ENCODE measurements around the gene PRCD.

The PRCD gene

DNA sequence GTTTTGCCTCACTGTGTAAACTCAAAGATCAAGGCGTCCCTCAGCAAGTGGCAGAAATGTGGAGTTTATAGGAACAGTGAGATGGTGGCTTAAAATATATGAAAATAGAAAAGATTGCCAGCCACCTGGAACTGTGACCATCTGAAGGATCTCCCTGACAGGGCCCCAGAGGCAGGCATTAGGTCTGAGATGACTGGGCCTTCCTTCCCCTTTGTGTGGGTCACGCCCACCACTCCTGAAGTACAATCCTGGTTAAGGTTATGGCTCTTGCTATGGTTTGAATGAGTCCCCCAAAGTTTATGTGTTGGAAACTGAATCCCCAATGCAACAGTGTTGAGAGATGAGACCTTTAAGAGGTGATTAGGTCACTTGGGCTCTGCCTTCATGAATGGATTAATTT is 39.4 kb downstream of the PRCD start:
- no peak for DNase-seq (ENCODE audit: low read depth)
- TF ChIP-seq, protein P1, sequence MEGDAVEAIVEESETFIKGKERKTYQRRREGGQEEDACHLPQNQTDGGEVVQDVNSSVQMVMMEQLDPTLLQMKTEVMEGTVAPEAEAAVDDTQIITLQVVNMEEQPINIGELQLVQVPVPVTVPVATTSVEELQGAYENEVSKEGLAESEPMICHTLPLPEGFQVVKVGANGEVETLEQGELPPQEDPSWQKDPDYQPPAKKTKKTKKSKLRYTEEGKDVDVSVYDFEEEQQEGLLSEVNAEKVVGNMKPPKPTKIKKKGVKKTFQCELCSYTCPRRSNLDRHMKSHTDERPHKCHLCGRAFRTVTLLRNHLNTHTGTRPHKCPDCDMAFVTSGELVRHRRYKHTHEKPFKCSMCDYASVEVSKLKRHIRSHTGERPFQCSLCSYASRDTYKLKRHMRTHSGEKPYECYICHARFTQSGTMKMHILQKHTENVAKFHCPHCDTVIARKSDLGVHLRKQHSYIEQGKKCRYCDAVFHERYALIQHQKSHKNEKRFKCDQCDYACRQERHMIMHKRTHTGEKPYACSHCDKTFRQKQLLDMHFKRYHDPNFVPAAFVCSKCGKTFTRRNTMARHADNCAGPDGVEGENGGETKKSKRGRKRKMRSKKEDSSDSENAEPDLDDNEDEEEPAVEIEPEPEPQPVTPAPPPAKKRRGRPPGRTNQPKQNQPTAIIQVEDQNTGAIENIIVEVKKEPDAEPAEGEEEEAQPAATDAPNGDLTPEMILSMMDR (IDR thresholded peaks at IDR 0.05; ENCODE audit: low read length, missing control alignments): no peak
- H3K4me3 ChIP-seq (replicated peaks; ENCODE audit: low read depth, low read length): no peak overlapping the region

DNA sequence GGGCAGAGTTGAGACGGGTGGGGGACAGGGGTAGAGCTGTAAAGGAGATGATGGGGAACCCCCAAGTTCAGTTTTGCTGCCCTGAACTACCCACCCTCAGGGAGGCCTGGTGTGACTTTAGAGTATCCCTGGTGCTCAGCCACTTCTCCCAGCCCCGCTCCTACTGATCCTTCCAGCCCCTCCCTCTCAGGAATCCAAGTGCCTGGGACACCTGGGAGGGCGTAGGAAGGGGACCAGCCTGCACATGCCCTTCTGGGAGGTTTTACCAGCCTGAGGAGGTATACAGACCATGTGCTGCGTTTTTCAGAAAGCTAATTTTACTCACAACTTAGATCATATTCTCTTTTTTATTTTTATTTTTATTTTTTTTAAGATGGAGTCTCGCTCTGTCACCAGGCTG is 41.7 kb downstream of the PRCD start:
- no peak overlapping the region for H3K4me3 ChIP-seq (replicated peaks; ENCODE audit: low read depth, low read length)
- TF ChIP-seq, protein P1 (IDR thresholded peaks at IDR 0.05; ENCODE audit: low read length, missing control alignments): no peak
- DNase-seq (ENCODE audit: low read depth): no peak

DNA sequence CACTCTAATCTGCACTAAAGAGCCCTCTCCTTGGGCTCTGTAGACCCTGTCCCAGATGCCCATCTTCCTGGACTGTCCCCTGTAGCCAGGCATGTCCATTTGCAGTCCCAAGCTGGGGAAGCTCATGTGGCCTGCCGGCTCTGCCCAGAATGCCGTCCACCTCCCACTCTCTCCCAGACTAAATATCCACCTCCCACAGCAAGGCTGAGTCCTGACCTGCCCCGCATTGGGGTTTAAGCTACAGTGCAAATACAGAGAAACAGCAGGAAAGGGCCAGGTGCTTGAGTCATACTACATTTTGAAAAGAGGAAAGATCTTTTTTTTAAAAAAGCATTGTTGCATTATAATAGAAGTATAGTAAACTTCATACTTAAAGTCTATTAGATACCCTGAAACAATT is 42.8 kb downstream of the PRCD start:
- H3K4me3 ChIP-seq (replicated peaks; ENCODE audit: low read depth, low read length): no peak overlapping the region
- TF ChIP-seq, protein P1 (IDR thresholded peaks at IDR 0.05; ENCODE audit: low read length, missing control alignments): no peak
- no peak for DNase-seq (ENCODE audit: low read depth)

DNA sequence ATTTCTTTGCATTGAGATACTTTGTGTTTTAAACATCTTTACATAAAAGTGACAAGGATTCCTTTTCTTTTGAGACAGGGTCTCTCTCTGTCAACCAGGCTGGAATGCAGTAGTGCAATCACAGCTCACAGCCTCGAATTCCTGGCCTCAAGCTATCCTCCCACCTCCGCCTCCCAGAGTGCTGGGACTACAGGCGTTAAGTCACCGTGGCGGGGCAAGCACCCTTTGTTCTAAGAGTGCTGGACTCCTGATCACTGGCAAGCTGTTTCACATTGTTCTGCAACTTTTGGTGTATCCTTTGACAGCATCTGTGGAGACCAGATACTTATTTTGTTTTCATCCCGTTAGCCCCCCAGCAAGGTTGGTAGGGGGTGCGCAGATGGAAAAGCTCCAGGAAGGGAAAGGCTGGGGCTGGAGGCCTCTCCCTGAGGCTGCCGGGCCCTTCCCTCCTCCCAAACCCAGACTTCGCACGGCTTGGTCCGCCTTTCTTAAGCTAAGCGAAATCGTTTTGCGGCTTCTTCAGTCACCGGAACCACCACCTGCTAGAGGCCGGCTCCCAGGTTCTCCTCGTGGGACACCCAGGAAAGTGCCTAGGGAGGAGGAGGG is 44.7 kb downstream of the PRCD start:
- peak overlapping the region; percentile 52 for H3K4me3 ChIP-seq (replicated peaks; ENCODE audit: low read depth, low read length)
- TF ChIP-seq, protein P1 (IDR thresholded peaks at IDR 0.05; ENCODE audit: low read length, missing control alignments): no peak
- no peak for DNase-seq (ENCODE audit: low read depth)

DNA sequence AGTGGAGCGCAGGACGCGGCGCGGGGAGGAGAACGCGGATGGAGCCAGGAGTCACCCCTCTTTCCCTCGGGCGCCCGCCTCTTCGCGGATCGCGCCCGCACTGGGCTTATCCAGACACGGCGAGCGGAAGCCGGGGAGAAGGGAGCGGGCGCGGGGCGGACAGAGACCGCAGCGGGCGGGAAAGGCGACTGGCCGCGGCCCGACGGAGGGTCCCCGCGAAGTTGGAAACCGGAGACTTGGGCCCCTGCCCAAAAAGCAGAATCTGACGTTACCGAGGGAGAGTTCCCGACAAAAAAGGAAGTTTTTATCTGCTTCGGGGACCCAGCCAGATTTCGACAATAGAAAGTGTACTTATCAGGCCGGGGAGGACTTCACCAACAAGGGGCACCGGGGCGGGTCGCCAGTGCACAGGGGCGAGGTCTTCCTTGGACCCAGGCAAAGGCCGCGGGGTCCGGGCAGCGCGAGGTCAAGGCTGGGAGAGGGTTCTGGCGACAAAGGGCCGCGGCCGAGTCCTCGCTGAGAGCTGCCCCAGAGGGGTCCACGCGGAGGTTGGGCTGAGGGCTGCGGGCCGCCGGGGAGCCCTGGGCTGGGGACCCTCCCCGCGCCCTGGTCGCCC is 45.3 kb downstream of the PRCD start:
- H3K4me3 ChIP-seq (replicated peaks; ENCODE audit: low read depth, low read length): peak overlapping the region; percentile 52
- no peak for DNase-seq (ENCODE audit: low read depth)

DNA sequence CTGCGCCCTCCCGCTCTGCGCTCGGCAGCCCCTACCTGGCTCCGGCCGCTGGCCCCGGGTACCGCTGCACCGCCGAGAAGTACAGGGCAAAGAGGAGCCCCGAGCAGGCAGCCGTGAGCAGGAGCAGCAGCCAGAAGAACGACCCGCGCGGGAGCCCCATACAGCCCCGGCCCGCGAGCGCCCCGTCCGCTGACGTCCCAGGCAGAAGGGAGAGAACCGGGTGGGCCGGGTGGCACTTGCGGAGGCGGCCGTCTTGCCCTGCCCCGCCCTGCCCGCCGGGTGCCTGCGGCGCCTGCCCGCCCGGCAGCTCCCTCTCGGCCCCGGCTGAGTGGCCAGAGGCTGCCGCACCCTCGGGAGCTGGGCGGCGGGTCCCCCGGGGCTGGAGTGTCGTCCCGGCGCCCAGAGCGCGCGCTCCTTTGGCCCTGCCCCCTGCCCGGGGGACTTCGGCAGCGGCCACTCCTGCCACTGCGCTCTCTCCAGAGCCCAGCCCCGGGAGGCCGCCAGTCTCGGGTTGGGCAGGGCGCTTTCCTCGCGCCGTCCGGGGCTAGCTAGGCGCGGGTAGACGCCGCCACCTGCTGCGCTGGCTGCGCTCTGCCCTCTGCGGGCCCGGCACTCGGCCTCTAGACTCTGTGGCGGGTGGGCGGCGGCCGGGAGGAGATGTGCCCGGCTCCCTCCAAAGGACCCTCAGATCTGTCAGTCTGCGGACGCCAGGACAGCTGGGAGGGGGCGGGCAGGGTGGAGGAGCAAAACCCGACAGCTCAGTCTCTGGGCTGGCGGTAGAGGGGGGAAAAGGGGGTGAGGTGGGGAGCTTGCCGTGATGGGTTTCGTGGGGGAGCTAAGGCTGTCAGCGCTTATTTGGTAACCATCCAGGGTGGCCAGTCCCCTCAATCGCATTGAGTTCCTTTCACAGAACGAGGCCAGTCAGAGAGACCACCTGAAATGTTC is 46.1 kb downstream of the PRCD start, which contains the start of gene ST6GALNAC2:
TSS of gene ST6GALNAC2 (minus strand) at position 212 of the 945 bp plus-strand sequence. CDS start at position 160, 52 bp downstream.
- TF ChIP-seq, protein P1 (IDR thresholded peaks at IDR 0.05; ENCODE audit: low read length, missing control alignments): peak; percentile 3
- DNase-seq (ENCODE audit: low read depth): peak; percentile 42
- H3K4me3 ChIP-seq (replicated peaks; ENCODE audit: low read depth, low read length): peak within 1 kb of the TSS; percentile 52

More for the DNA sequence above, 45.3 kb downstream of the PRCD start:
- TF ChIP-seq, protein P1 (IDR thresholded peaks at IDR 0.05; ENCODE audit: low read length, missing control alignments): no peak

Data from fibroblast of pulmonary artery (primary cell).